ENCODE data around the gene PRF1. TPM values are rescaled to one million over a fixed set of nuclear protein-coding genes. Genes with fewer than 3 reads are reported as not detected.

Gene PRF1
- total and polyA plus RNA-seq, 2 of the 13 experiments (the other 11 are each of a cell fraction or from before 2014, with no cell fraction given) = 1.00 to 1.4 TPM

DNA sequence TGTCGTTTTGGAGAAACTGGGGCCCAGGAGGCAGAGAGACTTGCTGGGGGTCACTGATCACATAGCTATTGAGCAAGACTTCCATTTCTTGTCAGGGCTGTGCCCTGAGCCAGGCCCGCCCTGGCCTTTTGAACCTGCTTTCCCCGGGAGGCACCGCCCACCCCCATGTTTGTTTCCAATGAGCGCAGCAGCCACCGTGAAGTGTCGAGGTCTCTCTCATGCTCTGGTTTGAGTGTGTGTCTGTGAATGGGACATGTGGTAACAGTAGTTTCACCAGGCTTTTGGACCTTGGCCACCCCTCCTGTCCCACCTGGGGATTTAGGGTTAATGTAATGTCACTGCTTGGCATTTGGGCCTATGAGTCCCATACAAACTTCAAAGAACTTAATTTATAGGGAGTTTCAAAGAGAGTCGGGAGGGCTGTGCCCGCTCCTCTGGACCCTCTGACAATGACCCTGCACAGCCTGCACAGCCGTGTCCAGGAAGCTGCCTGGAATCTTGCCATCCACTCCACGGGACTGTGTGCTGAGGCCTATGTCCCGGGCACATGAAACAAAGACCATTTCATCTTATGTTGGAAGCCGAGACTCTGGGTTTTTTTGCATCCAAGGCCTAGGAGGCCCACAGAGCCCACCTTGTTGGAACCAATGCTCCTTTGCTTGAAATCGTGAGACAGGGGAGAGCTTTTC is 6.3 kb downstream of the PRF1 start (continued):
- TF ChIP-seq RFX1 (IDR thresholded peaks at IDR 0.05) (no peak), KDM5B (CRISPR knock-in tag; IDR thresholded peaks at IDR 0.05; ENCODE audit: borderline replicate concordance) (no peak), FOXM1 (CRISPR knock-in tag; IDR thresholded peaks at IDR 0.05) (no peak), AHR (CRISPR knock-in tag; IDR thresholded peaks at IDR 0.05) (no peak), ZNF232 (CRISPR knock-in tag; IDR thresholded peaks at IDR 0.05; ENCODE audit: borderline replicate concordance) (no peak; the same call in 1 of the 2 replicates), U2AF1 (optimal IDR thresholded peaks at IDR 0.05; ENCODE audit: low read depth, low read length) (no peak), SSRP1 (CRISPR knock-in tag; IDR thresholded peaks at IDR 0.05) (no peak), MIXL1 (CRISPR knock-in tag; IDR thresholded peaks at IDR 0.05) (no peak), ZNF367 (CRISPR knock-in tag; IDR thresholded peaks at IDR 0.05; ENCODE audit: borderline replicate concordance) (no peak), ZFP36 (IDR thresholded peaks at IDR 0.05; ENCODE audit: borderline replicate concordance, low read depth, low read length, partially characterized antibody) (no peak), KAT2B (IDR thresholded peaks at IDR 0.05; ENCODE audit: borderline replicate concordance, low read depth, low read length) (no peak), FOSL1 (CRISPR knock-in tag; IDR thresholded peaks at IDR 0.05; ENCODE audit: borderline replicate concordance) (no peak), ZNF335 (CRISPR knock-in tag; IDR thresholded peaks at IDR 0.05) (no peak)
- TF ChIP-seq, protein P1, sequence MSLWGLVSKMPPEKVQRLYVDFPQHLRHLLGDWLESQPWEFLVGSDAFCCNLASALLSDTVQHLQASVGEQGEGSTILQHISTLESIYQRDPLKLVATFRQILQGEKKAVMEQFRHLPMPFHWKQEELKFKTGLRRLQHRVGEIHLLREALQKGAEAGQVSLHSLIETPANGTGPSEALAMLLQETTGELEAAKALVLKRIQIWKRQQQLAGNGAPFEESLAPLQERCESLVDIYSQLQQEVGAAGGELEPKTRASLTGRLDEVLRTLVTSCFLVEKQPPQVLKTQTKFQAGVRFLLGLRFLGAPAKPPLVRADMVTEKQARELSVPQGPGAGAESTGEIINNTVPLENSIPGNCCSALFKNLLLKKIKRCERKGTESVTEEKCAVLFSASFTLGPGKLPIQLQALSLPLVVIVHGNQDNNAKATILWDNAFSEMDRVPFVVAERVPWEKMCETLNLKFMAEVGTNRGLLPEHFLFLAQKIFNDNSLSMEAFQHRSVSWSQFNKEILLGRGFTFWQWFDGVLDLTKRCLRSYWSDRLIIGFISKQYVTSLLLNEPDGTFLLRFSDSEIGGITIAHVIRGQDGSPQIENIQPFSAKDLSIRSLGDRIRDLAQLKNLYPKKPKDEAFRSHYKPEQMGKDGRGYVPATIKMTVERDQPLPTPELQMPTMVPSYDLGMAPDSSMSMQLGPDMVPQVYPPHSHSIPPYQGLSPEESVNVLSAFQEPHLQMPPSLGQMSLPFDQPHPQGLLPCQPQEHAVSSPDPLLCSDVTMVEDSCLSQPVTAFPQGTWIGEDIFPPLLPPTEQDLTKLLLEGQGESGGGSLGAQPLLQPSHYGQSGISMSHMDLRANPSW (CRISPR knock-in tag; IDR thresholded peaks at IDR 0.05; ENCODE audit: borderline replicate concordance) = no peak
- TF ChIP-seq, protein P2, sequence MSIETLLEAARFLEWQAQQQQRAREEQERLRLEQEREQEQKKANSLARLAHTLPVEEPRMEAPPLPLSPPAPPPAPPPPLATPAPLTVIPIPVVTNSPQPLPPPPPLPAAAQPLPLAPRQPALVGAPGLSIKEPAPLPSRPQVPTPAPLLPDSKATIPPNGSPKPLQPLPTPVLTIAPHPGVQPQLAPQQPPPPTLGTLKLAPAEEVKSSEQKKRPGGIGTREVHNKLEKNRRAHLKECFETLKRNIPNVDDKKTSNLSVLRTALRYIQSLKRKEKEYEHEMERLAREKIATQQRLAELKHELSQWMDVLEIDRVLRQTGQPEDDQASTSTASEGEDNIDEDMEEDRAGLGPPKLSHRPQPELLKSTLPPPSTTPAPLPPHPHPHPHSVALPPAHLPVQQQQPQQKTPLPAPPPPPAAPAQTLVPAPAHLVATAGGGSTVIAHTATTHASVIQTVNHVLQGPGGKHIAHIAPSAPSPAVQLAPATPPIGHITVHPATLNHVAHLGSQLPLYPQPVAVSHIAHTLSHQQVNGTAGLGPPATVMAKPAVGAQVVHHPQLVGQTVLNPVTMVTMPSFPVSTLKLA (IDR thresholded peaks at IDR 0.05) = no peak
- TF ChIP-seq, protein P3, sequence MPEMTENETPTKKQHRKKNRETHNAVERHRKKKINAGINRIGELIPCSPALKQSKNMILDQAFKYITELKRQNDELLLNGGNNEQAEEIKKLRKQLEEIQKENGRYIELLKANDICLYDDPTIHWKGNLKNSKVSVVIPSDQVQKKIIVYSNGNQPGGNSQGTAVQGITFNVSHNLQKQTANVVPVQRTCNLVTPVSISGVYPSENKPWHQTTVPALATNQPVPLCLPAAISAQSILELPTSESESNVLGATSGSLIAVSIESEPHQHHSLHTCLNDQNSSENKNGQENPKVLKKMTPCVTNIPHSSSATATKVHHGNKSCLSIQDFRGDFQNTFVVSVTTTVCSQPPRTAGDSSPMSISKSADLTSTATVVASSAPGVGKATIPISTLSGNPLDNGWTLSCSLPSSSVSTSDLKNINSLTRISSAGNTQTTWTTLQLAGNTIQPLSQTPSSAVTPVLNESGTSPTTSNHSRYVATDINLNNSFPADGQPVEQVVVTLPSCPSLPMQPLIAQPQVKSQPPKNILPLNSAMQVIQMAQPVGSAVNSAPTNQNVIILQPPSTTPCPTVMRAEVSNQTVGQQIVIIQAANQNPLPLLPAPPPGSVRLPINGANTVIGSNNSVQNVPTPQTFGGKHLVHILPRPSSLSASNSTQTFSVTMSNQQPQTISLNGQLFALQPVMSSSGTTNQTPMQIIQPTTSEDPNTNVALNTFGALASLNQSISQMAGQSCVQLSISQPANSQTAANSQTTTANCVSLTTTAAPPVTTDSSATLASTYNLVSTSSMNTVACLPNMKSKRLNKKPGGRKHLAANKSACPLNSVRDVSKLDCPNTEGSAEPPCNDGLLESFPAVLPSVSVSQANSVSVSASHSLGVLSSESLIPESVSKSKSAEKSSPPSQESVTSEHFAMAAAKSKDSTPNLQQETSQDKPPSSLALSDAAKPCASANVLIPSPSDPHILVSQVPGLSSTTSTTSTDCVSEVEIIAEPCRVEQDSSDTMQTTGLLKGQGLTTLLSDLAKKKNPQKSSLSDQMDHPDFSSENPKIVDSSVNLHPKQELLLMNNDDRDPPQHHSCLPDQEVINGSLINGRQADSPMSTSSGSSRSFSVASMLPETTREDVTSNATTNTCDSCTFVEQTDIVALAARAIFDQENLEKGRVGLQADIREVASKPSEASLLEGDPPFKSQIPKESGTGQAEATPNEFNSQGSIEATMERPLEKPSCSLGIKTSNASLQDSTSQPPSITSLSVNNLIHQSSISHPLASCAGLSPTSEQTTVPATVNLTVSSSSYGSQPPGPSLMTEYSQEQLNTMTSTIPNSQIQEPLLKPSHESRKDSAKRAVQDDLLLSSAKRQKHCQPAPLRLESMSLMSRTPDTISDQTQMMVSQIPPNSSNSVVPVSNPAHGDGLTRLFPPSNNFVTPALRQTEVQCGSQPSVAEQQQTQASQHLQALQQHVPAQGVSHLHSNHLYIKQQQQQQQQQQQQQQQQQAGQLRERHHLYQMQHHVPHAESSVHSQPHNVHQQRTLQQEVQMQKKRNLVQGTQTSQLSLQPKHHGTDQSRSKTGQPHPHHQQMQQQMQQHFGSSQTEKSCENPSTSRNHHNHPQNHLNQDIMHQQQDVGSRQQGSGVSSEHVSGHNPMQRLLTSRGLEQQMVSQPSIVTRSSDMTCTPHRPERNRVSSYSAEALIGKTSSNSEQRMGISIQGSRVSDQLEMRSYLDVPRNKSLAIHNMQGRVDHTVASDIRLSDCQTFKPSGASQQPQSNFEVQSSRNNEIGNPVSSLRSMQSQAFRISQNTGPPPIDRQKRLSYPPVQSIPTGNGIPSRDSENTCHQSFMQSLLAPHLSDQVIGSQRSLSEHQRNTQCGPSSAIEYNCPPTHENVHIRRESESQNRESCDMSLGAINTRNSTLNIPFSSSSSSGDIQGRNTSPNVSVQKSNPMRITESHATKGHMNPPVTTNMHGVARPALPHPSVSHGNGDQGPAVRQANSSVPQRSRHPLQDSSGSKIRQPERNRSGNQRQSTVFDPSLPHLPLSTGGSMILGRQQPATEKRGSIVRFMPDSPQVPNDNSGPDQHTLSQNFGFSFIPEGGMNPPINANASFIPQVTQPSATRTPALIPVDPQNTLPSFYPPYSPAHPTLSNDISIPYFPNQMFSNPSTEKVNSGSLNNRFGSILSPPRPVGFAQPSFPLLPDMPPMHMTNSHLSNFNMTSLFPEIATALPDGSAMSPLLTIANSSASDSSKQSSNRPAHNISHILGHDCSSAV (CRISPR knock-in tag; IDR thresholded peaks at IDR 0.05; ENCODE audit: borderline replicate concordance) = no peak
- TF ChIP-seq, protein P4, sequence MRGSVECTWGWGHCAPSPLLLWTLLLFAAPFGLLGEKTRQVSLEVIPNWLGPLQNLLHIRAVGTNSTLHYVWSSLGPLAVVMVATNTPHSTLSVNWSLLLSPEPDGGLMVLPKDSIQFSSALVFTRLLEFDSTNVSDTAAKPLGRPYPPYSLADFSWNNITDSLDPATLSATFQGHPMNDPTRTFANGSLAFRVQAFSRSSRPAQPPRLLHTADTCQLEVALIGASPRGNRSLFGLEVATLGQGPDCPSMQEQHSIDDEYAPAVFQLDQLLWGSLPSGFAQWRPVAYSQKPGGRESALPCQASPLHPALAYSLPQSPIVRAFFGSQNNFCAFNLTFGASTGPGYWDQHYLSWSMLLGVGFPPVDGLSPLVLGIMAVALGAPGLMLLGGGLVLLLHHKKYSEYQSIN (CRISPR knock-in tag; IDR thresholded peaks at IDR 0.05; ENCODE audit: borderline replicate concordance) = no peak
